ENCODE measurements around the gene ZNF189.
A peak's percentile ranks its signal among the peaks of the same experiment; 100 is the strongest.

ZNF189 gene

GRCh38 chr9:101421653-101422065 is 23.0 kb downstream of the ZNF189 start:
- no peak for DNase-seq

GRCh38 chr9:101427358-101427757 is 28.7 kb downstream of the ZNF189 start:
- DNase-seq, result no peak

DNA sequence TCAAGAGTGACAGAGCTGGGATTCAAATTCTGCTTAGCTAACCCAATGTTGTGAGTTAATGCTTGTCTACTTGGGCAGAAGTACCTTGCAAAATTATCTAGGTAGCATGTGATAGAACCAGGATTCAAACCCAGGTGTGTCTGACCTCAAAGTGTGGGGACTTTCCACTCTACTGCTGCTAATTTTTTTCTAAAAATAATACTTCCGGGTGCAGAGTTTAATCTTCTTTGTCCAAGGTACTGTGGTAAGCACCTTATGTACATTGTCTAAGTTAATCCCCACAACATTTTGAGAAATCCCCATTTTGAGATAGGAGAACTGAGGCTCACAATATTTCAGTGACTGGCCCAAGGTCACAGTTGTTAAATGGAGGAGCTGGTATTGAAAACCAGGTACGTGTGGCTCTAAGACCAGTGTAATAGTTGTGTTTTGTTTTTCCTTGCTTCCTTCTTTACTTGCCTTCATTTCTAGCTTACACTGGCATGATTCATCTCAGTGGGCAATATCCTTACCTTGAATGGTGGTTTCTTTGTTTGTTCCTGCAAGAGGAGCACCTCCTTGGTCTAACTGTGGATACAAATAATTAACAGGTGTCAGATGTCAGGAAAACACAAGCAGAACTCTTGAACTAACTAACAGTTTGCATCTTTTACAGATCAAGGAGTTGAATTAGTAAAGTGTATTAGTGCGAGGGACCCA is 29.5 kb downstream of the ZNF189 start:
- DNase-seq, result no peak

- no peak for DNase-seq
These were observed 30.3 kb downstream of the ZNF189 start for GRCh38 chr9:101428909-101429308.

DNA sequence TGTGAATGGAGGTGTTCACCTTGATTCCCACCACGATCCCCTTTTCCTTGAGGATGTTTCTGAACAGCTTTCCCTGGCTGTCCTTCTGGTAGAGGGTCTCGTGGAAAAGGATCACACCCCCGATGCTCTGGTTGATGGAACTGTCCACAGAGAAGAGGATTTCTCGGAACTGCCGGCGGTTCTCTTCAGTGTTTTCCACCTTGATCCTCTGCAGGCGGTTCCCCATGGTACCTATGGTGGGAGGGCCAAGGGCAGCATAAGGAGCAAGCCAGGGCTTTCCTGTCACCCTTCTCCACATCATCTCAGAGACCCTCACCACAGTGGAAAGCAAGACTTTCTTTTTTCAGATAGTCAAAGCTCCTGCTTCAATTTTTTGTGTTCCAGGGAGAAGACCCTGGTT is 31.1 kb downstream of the ZNF189 start:
- DNase-seq, result no peak

DNA sequence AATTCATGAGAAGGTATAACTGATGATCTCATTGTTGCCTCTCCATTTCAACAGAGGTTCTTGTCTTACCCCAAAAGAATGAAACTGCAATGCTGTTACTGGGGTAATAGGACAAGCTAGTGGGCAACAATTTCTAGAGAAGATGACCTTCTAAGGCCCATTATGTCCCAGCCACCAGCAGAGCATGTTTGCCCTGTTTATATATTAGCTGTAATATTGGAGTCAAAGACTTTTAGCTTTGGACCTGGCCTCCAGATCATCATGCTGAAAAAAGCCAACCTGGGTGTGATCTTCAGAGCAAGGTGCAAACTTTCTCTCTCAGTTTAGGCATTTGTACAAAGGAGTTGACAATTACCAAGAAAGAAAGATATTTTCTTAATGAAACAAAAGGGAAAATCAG is 33.5 kb downstream of the ZNF189 start:
- DNase-seq, result no peak

- no peak for DNase-seq
These were observed 34.1 kb downstream of the ZNF189 start for GRCh38 chr9:101432740-101433139.

DNA sequence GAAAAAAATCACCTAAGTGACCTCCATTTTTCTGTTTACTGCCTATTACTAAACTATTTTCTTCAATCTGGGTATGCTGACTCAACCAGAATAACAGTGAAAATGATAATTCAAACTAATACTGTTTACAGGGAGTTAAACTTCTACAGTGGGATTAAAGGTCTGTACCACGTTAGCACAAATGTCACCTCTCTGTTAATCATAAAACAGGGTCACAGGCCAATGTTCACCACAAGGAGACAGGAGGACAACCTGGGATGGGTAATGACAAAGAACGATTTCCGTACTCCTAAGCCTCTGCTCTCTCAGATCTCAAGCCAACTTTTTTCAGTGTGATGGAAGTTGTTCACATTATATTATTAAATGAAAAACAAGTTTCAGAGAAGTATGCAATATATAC is 34.6 kb downstream of the ZNF189 start:
- DNase-seq, result no peak

DNA sequence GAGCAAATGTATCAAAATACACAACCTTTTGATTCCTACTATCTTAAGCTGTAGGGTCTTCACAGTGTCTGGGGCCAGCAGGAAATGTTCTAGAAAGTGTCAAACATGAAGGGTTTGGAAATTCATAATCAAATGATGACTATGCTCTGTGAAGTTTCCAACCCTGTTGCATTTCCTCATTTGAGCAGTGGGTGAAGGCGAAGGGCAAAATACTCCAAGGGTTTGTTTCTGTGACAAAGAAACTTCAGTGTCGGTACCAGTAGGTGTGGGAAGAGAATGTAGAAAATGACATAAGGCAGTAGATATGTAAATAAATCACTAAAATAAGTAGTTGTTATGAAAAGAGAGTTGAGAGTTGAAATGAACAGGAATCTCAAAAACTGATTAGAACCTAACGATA is 36.3 kb downstream of the ZNF189 start:
- no peak for DNase-seq

DNA sequence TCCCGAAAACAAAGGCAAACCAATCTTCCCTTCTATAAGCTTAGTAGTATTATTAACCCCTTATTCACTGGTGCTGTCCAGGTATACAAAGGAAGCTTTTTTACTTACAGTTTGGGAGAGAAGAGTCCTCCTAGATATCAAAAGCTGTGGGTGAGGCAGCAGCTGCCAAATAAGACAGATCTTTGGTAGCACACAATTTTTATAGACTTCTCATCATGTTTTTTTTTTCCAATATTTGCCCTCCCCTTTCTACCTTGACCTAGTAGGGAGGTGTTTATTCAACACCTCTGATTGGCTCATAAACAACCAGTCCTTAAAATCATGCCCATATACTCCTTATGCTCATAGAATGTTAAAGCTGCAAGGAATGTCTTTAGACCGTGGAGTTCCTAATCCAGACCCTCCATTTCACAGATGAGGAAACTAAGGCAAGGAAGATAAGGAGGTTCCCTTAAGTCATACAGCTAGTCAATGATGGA is 37.0 kb downstream of the ZNF189 start, which contains the start of gene ALDOB:
Gene ALDOB, minus strand, starts transcription at position 174 of the 479 bp plus-strand sequence. CDS start 4,887 bp downstream, outside the sequence.
- DNase-seq, result no peak

GRCh38 chr9:101437806-101438232 is 39.2 kb downstream of the ZNF189 start:
- no peak for DNase-seq

GRCh38 chr9:101438523-101438922 is 39.9 kb downstream of the ZNF189 start:
- DNase-seq, result no peak

DNA sequence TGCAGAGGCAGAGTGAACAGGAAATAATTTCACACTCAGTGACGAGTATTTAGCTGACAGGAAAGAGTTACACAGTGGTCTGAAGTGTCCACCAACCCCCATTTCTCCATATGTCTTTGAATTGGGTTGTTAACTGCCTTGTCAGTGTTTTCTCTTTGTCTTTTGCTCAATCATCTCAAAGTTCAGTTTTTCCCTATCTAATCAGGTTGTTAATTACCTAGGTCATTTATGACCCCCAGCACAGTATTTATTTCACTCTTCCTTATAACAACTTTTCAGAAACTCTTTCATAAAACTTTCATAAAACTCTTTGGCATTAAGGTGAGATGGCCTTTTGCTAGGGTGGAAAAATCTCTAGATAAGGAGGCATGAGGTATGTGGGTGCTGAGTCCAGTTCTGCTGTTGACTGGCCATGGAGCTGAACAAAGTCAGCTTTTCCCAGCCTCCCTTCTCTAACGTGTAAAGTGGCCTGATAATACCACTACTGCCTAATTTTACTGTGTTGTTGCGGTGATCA is 42.1 kb downstream of the ZNF189 start:
- no peak for DNase-seq

DNA sequence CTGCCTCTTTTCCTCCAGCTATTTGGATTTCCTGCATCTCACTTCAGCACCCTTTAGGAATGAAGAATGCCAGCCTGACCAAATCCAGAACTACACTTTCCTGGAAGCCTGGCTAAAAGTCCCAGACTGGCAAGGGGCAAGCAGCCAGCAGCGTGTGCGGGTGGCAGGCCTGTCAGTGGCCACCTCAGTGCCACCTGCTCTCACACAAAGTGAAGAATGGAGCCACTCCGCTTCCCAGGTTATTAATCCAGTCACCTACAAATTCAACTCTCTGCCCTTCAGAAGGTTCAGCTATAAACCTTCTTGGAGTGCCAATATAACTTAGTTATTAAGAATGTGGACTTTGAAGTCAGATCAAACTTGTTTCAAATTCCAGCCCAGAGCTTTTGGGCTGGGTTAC is 43.7 kb downstream of the ZNF189 start:
- DNase-seq, result no peak

GRCh38 chr9:101442736-101443135 is 44.1 kb downstream of the ZNF189 start:
- DNase-seq, result no peak

- DNase-seq, result no peak
These were observed 44.7 kb downstream of the ZNF189 start for GRCh38 chr9:101443364-101443771.

GRCh38 chr9:101445353-101446029 is 46.8 kb downstream of the ZNF189 start:
- DNase-seq, result no peak

DNA sequence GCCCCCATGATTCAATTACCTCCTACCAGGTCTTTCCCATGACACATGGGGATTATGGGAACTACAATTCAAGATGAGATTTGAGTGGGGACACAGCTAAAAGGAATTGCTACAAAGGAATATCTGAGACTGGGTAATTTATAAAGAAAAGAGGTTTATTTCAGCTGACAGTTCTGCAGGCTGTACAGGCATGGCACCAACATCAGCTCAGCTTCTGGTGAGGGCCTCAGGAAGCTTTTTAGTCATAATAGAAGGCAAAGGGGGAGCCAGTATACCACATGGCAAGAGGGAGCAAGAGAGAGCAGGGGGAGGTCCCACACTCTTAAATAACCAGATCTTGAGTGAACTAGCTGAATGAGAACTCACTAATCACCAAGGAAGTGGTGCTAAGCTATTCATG is 48.1 kb downstream of the ZNF189 start:
- DNase-seq, result no peak

- DNase-seq, result no peak
These were observed 50.0 kb downstream of the ZNF189 start for GRCh38 chr9:101448680-101449070.

DNA sequence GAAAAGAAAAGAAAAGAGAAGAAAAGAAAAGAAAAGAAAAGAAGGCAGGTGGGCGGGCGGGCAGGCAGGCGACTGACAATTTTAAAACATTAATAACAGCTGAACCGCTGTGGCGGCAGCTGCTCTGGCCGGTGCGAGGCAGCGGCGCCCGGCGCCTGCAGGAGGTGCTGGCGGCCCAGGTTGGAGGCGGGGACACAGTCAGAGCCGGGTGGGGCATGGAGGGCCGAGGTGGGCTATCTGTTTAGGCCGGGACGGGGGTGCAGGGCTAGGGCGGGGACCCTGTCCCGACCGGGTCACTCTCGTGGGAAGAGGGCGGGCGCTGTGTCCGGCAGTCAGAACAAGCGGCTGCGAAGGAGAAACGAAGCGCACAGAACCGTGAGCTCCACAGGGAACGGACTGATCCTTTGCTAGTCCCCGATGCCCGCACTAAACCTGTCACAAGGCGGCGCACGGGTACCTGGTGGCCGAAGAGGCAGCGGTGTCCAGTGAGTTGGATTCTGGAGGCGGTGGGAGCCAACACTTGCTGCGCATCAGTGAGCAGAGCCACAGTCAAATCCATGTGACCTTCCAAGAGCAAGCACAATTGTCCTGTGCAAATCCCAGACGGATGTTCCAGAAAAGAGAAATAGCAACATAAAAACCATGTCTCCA is 50.5 kb downstream of the ZNF189 start:
- peak; percentile 86 for DNase-seq

- no peak for DNase-seq
These were observed 52.3 kb downstream of the ZNF189 start for GRCh38 chr9:101450931-101451330.

DNA sequence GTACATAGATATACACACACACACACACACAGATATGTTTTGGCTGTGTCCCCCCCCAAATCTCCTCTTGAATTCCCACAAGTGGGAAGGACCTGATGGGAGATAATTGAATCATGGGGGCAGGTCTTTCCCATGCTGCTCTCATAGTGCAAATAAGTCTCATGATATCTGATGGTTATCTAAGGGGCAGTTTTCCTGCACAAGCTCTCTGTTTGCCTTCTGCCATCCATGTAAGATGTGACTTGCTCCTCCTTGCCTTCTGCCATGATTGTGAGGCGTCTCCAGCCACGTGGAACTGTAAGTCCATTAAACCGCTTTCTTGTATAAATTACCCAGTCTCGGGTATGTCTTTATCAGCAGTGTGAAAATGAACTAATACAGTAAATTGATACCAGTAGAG is 52.8 kb downstream of the ZNF189 start:
- no peak for DNase-seq

- no peak for DNase-seq
These were observed 55.3 kb downstream of the ZNF189 start for GRCh38 chr9:101453776-101454570.
